Gastroesophageal sphincter (tissue), 4 donors: Measurements from ENCODE around the gene BRINP2. TPM values are rescaled to one million over a fixed set of nuclear protein-coding genes. Genes with fewer than 3 reads are reported as not detected.

Experiments used
- ATAC-seq: fragments of 150-250 bp; one replicate; pipeline ENCODE4 v1.9.1; 2016; ENCODE audit warnings: mild to moderate bottlenecking, moderate library complexity
- H3K27ac ChIP-seq, 4 donors: fragments of 200-600 bp; sonication (generic) in 3 of 4; 1 replicate in 3 of 4; 2 replicates in 1 of 4; pipeline ENCODE4 v1.5.1; 2016 to 2019
- H3K27me3 ChIP-seq: fragments of 200-600 bp; sonication (generic); one replicate; pipeline ENCODE4 v1.5.1; 2019
- H3K36me3 ChIP-seq, 2 donors: fragments of 200-600 bp; sonication (generic); one replicate each; pipeline ENCODE4 v1.5.1; 2019; ENCODE audit warnings: control low read depth in 1 of 2
- H3K4me1 ChIP-seq, 3 donors: fragments of 200-600 bp; sonication (generic); 1 replicate in 2 of 3; 2 replicates in 1 of 3; pipeline ENCODE4 v1.5.1; 2016 to 2019; ENCODE audit warnings: control low read depth in 2 of 3
- H3K4me3 ChIP-seq, 2 donors: fragments of 200-600 bp; sonication (generic); one replicate each; pipeline ENCODE4 v1.5.1; 2019; ENCODE audit warnings: mild to moderate bottlenecking in 1 of 2, moderate library complexity in 1 of 2
- H3K9me3 ChIP-seq, 3 donors: fragments of 200-600 bp; sonication (generic); one replicate each; pipeline ENCODE4 v1.5.1; 2017 to 2019; ENCODE audit warnings: control low read depth in 2 of 3
- EP300 ChIP-seq: sonication (generic); formaldehyde crosslinking; IDR thresholded peaks from one replicate; pipeline ENCODE4 v1.6.1; 2017; ENCODE audit warnings: antibody characterized with exemption, mild to moderate bottlenecking
- POLR2A ChIP-seq, 2 donors: fragments of 450-650 bp; IDR thresholded peaks; one replicate each; pipeline ENCODE4 v1.6.1; 2017; ENCODE audit warnings: antibody characterized with exemption in 2 of 2, mild to moderate bottlenecking in 2 of 2, moderate library complexity in 1 of 2
- POLR2AphosphoS5 ChIP-seq: sonication (generic); formaldehyde crosslinking; IDR thresholded peaks from one replicate; pipeline ENCODE4 v1.6.1; 2017; ENCODE audit warnings: antibody characterized with exemption
- WGBS, 2 donors: methylation state at CpG; one replicate each; pipeline ENCODE4 v1.1.5; 2018; ENCODE audit warnings: low coverage in 1 of 2; 5-methylcytosine and 5-hydroxymethylcytosine counted together
- total RNA-seq, 4 donors: library from RNA; depleted of rRNA; stranded (reverse); fragments of >200 nt; gene quantifications; one replicate each; pipeline ENCODE4 v1.1.0, GENCODE V29; 2016
- TF ChIP-seq, protein P1 (sequence below), 4 experiments: fragments of 200-600 bp in 2 of 4; fragments of 450-650 bp in 2 of 4; sonication (generic) in 1 of 4; IDR thresholded peaks; one replicate each; pipeline ENCODE4 v1.5.1; 2017 to 2019; ENCODE audit warnings: antibody characterized with exemption in 4 of 4, mild to moderate bottlenecking in 2 of 4, moderate library complexity in 2 of 4

The BRINP2 gene
- total RNA-seq, 4 donors from 2014 or later: 0.62 to 3.3 (median 1.2) TPM; not detected in 1

DNA sequence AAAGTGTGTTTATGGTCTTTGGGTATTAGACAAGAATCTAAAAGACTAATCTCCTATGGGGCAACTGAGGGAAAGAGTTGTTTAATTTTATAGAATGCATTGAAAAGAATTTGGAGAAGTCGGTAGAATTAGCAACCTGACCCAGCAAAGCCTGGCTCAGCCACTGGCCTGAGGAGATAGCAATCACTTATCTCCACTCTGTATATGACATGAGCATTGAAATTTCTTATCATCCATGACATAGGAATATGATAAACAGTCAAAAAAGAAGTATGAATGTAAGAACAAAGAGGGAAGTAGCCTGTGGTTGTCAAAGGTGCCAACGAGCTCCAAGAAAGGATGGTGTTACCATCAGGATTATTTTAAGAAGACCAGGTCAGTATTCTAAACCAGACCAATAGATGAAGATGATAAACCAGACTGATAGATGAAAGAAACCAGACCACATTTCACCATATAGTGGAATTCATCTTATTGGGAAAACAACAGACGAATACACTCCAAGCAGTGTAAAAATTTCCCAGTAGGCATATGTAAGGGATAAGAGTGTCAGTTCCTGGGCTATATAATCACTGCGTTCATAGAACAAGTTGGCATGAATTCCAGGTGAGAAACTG is 42.0 kb upstream of the BRINP2 start:
- H3K27ac ChIP-seq: no peak overlapping the region
- WGBS, 2 donors: 74 to 77% methylated on average over 4 of the region's 4 CpGs
- ATAC-seq: no peak
- H3K9me3 ChIP-seq: no peaks in the 10 kb centered on the region
- no peak overlapping the region for H3K4me3 ChIP-seq
- H3K4me1 ChIP-seq: no peaks in the 10 kb centered on the region
- no peaks in the 10 kb centered on the region for H3K36me3 ChIP-seq
- no peaks in the 10 kb centered on the region for H3K27me3 ChIP-seq
- TF ChIP-seq EP300: no peak
- TF ChIP-seq POLR2AphosphoS5: no peak
- TF ChIP-seq POLR2A (IDR thresholded peaks at IDR 0.05): no peak
- TF ChIP-seq, protein P1, sequence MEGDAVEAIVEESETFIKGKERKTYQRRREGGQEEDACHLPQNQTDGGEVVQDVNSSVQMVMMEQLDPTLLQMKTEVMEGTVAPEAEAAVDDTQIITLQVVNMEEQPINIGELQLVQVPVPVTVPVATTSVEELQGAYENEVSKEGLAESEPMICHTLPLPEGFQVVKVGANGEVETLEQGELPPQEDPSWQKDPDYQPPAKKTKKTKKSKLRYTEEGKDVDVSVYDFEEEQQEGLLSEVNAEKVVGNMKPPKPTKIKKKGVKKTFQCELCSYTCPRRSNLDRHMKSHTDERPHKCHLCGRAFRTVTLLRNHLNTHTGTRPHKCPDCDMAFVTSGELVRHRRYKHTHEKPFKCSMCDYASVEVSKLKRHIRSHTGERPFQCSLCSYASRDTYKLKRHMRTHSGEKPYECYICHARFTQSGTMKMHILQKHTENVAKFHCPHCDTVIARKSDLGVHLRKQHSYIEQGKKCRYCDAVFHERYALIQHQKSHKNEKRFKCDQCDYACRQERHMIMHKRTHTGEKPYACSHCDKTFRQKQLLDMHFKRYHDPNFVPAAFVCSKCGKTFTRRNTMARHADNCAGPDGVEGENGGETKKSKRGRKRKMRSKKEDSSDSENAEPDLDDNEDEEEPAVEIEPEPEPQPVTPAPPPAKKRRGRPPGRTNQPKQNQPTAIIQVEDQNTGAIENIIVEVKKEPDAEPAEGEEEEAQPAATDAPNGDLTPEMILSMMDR (IDR thresholded peaks at IDR 0.05): no peak

DNA sequence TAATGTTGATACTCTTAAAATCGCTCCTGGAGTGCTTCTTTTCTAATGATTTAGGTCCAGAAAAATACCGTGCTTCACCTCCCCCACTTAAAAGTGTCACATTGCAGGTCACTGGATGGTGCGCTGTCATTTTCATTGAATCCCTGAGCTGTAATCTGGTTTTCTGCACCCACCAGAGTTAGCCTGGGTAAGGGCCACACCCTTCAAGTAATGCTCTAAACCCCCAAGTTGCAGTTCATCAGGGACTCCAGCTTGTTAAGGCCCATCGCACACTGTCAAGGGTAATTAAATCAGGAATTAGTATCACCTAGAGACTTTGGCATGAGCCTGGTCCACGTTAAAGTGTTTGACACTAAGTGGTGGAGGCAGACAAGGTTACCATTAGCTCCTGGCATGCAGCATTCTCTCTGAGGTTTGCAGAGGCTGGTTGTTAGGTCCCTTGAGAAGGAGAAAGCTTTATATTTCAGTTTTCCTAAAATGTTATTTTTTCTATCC is 40.3 kb upstream of the BRINP2 start:
- 68 to 83% methylated on average over 3 to 4 of the region's 5 CpGs for WGBS, 2 donors
- Histone ChIP-seq H3K27me3 (no peaks in the 10 kb centered on the region), H3K4me3 (no peak overlapping the region), H3K4me1 (no peaks in the 10 kb centered on the region), H3K27ac (no peak overlapping the region), H3K36me3 (no peaks in the 10 kb centered on the region), H3K9me3 (no peaks in the 10 kb centered on the region)
- ATAC-seq: no peak
- TF ChIP-seq POLR2AphosphoS5 (no peak), EP300 (no peak), POLR2A (IDR thresholded peaks at IDR 0.05) (no peak)
- TF ChIP-seq, protein P1 (IDR thresholded peaks at IDR 0.05): no peak

DNA sequence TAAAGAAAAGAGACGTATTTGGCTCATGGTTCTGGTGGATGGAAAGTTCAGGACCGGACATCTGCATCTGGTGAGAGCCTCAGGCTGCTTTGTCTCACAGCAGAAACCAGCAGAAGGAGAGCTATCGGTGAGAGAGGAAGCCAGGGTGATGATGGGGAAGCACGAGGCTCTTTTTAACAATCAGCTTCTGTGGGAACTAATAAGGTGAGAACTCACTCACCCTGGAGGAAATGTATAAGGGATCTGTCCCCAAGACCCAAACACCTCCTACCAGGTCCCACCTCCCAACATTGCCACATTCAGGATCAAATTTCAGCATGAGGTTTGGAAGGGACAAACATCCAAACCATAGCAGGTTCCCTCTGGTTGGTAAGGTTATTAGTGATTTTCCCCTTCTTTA is 39.0 kb upstream of the BRINP2 start:
- Histone ChIP-seq H3K4me3 (no peak overlapping the region), H3K9me3 (no peaks in the 10 kb centered on the region), H3K36me3 (no peaks in the 10 kb centered on the region), H3K27ac (no peak overlapping the region), H3K4me1 (no peaks in the 10 kb centered on the region), H3K27me3 (no peaks in the 10 kb centered on the region)
- TF ChIP-seq POLR2AphosphoS5 (no peak), EP300 (no peak), POLR2A (IDR thresholded peaks at IDR 0.05) (no peak)
- TF ChIP-seq, protein P1 (IDR thresholded peaks at IDR 0.05): no peak
- no peak for ATAC-seq
- WGBS, 2 donors: 64 to 68% methylated on average over 4 of the region's 4 CpGs

DNA sequence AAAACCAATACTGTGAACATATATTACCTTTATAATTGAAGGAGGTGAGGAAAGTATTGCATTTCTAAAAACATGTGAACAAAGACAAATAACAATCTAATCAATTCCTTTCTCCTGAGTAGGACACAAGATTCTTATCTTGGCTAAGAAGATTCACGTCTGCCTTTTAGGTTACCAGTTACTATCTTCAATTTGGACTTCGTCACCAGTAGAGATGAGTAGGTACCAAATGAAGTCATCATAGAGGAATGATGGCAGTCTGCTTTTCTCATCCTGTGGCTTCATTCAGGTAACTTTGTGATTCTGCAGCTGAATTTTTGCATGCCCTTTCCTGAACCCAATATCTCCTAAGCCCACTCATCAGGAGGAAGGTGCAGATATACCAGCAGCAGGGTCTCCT is 38.6 kb upstream of the BRINP2 start:
- Histone ChIP-seq H3K9me3 (no peaks in the 10 kb centered on the region), H3K4me3 (no peak overlapping the region), H3K27me3 (no peaks in the 10 kb centered on the region), H3K4me1 (no peaks in the 10 kb centered on the region), H3K27ac (no peak overlapping the region), H3K36me3 (no peaks in the 10 kb centered on the region)
- 81 to 87% methylated on average over 2 of the region's 2 CpGs for WGBS, 2 donors
- TF ChIP-seq, protein P1 (IDR thresholded peaks at IDR 0.05): no peak
- TF ChIP-seq EP300 (no peak), POLR2AphosphoS5 (no peak), POLR2A (IDR thresholded peaks at IDR 0.05) (no peak)
- no peak for ATAC-seq

DNA sequence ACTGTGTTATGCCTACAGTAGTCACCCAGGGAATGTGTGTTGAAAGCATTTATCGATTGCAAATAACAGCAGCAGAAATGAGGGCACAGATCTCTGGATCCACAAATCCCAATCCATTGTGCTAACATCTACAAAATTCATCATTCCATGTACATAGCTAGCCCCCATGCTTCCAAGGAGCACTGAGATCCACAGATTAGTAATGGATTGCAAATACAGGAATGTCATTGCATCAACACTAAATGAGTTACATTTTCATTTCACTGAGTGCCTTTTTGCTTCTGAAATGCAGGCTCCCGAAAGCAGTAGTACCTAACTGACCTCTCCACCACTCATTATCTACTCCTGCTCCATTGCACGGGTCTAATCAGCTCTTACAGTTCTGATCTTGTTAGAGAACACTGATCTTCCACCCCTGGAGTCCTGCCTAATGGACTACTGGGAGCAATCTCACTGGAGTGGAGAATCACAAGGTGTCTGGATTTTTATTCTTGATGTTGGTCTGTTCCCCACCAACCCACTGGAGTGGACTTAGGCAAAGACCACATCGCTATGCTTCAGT is 36.7 kb upstream of the BRINP2 start:
- H3K4me1 ChIP-seq: no peaks in the 10 kb centered on the region
- WGBS, 2 donors: 73 to 92% methylated on average over 2 to 4 of the region's 4 CpGs
- no peak overlapping the region for H3K4me3 ChIP-seq
- no peaks in the 10 kb centered on the region for H3K9me3 ChIP-seq
- H3K27me3 ChIP-seq: no peaks in the 10 kb centered on the region
- H3K36me3 ChIP-seq: no peaks in the 10 kb centered on the region
- TF ChIP-seq POLR2A (IDR thresholded peaks at IDR 0.05) (no peak), EP300 (no peak), POLR2AphosphoS5 (no peak)
- TF ChIP-seq, protein P1 (IDR thresholded peaks at IDR 0.05): no peak
- no peak overlapping the region for H3K27ac ChIP-seq
- ATAC-seq: no peak
